Stimulated activated CD8-positive, alpha-beta memory T cell treated with anti-CD3 and anti-CD28 coated beads, Interleukin-12 subunit alpha, Interleukin-12 subunit beta, amount 100 ng/mL, for 4 hours (primary cell): ENCODE data around the gene CRYBG3.

ENCODE experiments used
- DNase-seq: peaks from one replicate; pipeline ENCODE4 v3.0.0-alpha.2; 2020; ENCODE audit warnings: low read depth

CRYBG3 gene

DNA sequence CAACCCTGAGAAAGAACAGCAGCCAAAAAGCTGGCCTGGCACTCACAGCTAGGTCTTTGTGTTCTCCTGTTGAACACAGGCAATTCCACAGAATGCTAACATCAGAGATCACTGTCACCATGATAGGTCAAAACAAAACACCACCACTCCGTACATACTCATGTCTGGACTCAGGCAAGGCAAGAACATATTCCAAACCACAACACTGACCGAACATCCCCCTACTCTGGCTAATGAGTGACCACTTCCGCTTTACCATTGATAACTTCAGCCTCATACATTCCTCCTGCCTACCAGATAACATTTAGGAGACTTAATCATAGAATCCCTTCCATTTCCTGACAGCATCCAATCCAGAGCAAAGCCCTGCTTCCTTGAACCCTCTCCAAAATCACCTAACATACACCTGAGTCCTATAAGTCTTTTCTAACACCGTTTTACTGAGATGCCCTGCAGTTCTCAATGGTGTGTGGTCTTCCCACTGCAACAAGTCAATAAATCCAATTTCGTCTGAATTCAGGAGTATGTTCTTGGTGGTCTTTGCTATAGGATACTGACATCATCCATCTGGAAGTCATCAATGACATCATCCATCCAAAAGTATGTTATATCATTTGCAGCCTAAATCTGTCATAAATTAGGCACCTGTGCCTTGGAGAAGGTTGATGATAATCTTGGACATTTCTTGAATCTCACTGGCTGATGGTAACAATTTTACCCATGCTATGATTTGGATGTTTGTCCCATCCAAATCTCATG lies 126.7 kb downstream of the CRYBG3 start:
- DNase-seq = no peak

DNA sequence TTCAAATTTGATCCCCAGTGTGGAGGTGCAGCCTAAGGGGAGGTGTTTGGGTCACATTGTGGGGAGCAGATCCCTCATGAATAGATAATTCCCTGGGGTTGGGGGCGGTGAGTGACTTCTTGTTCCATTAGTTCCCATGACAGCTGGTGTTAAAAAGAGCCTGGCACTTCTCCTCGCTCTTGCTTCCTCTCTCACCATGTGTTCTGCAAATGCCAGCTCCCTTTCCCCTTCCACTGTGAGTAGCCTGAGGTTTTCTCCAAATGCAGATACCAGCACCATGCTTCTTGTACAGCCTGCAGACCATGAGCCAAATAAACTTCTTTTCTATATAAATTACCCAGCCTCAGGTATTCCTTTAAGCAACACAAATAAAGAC lies 127.3 kb downstream of the CRYBG3 start:
- no peak for DNase-seq

DNA sequence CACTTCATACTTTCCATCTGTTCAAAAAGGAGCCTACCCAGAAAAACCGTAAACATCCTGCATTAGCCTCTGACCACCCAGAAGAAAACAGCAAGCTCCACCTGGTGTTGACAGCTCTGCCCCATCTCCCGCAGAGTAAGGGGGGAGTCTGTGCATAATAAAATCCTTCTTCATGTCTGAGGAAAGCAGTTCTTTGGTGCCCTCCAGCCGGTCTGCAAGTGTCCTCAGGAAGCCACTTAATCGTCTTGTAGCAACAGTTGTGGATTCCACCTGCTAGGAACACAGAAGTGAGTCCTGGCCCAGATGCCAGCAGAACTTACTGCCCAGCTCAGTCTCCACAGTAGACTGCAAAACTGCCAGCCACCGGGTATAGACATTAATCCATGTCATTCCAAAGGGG lies 127.9 kb downstream of the CRYBG3 start:
- DNase-seq = no peak

DNA sequence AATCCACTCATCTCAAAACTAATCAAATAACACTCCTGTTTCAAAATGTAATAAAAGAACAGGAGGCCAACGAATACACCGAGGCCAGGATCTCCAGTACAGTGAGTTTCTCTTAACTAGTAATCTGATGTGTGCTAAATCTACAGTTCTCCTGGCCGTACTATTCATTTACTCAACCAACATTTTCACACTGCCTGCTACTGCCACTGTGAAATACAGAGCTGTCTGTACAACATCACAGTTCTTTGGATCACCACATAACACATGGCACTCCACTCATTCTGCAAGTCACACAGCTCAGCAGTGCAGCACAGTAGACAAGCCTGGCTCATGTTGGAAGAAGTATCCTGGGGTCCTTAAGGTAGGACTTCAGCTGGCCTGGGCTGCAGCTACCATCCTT lies 128.5 kb downstream of the CRYBG3 start:
- no peak for DNase-seq

DNA sequence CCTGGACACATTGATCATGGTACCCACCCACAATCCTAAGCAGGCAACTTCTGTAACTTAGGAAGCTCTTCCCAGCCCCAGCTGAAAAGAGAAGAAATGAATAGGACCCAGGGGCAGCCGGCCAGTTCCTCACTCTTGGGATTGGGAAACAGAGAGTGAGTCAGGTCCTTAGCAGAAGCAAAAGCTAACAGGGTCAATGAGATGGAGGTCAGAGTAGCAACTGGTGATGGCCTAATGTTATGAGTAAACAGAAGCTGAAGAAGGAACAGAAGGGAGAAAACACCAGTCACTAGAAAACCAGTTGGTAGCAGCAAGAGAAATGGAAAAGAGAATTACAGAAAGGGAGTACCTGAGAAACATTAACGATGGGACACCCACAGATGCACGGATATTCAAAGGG lies 130.5 kb downstream of the CRYBG3 start:
- DNase-seq = no peak

DNA sequence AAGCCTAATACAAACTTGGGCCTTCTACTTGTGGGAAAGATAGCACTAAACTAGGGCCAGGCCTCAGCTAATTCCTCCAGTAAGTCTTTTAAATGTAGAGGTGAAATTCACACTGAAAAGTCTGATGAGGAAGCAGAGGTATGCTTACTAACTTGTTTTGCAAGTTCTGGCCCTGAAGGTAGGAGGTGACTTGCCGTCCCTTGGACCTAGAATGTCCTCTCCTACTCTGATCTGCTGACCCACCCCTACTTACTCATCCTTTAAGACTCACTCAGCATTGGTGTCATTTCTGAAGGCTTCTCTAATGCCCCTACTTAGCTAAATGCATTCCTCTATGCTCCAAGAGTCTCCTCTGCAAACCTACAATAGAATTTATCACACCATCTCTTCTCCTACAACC lies 131.1 kb downstream of the CRYBG3 start:
- no peak for DNase-seq

DNA sequence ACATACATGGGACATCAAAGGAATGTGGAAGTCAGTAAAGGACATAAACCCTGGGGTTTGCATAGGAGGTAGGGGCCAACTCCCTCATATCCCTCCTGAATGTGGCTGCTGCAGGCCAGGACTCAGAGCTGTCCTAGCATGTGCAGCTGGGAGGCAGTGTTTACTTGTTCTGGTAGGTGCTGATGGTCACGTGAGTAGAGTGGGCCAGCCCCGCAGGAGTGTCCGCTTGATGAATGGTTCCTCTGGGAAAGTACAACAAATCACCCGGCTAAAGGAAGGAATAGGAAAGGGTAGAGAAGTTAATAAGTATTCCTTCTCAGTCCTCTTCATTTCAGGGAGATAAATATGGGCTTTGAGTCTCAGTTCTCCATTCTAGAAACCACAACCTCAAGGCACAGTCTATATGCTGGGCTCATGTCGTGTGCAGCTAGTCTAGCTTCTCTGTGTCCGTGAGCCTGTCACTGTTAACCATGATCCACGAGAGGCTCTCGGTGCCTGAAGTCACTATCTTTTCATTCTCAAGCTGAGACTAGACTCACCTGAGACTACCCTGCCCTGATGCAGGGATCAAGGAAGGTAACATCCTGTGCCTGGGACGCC lies 132.5 kb downstream of the CRYBG3 start:
- no peak for DNase-seq

DNA sequence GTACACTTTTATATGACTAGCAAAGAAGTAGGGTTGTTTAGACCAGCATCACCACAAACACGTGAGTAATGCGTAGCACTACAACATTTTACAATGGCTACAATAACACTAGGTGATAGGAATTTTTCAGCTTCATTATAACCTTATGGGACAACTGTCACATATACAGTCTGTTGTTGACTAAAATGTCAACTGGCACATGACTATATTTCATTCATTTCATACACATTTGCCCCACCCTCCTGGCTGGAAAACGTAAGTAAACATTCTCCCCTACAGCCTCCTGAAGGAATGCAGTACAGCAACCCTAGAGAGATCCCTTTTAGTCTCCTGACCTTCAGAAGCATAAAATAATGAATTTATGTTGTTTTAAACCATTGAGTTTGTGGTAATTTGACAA lies 134.2 kb downstream of the CRYBG3 start:
- no peak for DNase-seq

DNA sequence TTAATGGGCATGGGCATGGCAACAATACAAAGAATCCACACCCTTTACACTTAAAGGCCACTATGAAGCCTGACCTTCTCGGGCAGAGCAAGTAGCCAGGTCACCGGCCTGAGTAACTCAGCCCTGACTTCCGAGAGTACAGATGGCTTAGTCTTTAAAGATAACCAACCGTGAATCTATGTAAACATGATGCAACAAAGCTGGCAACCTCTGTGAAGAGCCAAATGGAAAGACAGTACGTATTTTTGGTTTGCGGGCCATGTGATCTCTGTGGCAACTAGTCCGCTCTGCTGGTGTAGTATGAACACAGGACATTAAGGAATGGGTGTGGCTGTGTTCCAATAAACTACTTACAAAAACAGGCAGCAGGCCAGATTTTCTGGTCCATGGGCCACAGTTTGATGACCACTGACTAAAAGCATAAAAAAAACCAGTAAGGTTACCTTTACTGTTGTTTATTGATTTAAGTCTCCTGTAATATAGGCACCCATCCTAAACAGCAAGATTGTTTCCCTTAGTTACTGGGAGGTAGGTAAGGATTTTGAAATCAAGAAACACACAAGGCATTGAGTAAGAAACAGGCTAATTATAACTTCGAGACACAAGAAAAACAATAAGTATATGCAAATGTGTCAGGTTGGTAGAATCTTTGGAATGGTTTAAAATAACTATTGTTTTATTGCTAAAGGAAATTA lies 136.0 kb downstream of the CRYBG3 start:
- DNase-seq = no peak

DNA sequence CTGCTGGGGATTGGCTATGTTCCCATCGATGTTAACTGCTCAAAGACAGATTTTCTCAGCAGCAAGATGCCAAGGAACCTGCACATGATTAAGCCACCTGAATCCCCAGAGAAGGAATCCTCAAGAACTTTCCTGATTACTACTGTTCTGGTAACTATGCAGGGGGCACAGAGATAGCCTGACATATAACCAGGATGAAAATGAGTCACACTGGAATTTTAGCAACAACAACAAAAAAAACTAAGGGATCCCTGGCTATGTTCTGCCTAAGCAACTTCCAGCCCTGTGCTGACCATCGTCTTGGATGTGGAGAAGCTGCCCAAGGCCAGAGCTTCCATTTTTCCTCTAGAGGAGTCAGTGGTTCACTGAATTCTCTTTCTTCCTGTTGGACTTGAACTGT lies 136.6 kb downstream of the CRYBG3 start:
- no peak for DNase-seq

DNA sequence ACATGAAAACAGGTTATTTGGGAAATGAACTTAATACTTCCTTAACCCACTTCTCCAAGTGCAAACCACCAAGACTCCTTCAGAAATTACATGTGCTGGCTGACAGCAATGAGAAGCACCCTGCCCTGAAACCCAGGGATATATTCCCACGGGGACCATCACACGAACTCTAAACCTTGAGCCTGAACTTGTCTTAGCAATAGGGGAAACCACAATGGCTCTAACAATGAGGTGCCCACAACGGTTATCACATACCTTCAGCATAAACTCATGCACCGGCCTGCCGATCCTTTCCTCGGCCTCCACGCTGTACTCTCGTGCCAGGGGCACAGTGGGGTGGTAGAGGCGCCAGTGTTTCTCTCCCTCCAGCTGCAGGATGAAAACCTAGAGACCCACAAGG lies 137.0 kb downstream of the CRYBG3 start:
- DNase-seq = no peak

DNA sequence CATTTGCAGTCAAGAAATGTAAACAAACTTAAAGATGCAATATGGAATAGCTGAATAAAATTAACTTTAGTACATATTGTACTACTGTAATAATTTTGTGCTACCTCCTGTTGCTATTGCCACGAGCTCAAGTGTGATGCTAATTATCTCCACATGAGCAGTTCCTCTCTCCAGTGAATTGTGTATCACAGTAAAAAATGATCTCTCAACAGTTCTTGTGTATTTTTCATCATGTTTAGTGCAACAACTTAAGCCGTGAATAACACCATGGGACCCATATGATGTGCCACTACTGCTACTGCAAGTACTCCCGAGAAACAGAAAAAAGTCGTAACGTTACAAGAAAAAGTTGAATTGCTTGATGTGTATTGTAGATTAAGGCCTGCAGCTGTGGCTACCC lies 138.1 kb downstream of the CRYBG3 start:
- no peak for DNase-seq

DNA sequence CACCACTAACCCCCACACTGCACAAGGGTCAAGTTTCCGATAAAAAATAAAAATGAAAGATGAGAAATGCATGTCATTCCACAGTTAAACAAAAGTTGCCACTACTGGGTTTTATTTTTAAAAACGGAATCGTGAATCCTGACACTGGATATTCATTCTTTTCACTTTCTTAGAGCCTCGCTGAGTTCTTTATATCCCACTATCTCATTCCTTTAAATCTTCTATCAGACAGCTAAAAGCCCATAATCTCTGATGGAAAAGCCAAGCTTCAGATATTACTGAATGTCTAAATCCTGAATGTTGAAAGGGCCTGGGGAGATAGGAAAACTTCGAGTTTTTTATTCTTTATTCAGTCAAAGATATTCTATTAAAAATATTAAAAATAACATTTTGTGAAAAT lies 138.7 kb downstream of the CRYBG3 start:
- no peak for DNase-seq

DNA sequence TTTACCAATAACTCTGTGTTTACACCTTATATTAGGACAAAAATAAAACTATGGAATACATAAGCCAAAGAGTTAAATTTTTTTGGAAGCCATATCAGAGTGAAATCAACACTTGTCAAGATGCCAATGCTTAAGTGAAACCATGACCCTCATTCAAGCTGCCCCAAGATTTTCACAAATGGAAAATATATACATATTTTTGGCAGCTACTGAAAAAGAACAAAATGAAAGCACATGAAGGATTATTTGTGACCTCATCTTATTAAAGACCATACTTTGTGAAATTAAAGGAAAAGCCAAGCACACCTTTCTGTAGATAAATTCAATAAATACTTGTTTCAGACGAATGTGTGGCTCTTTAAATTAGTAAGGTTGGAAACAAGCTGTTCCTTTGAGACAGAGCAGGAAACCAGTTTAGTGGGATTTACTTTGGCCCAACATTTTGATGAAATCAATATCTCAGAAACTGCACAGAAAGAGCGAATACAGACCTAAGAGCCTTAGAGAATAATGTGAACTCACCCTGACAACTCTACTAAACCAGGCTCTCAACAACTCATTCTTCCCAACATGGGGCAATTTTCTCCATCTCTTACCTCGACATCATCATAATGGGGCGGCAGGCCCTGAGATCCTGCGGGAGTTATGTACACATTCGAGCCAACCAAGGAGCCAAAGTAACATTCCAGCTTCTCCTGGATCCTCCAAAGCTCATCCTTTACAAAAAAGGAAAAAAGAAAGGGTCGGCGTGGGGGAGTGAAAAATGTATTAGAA lies 139.4 kb downstream of the CRYBG3 start:
- no peak for DNase-seq

DNA sequence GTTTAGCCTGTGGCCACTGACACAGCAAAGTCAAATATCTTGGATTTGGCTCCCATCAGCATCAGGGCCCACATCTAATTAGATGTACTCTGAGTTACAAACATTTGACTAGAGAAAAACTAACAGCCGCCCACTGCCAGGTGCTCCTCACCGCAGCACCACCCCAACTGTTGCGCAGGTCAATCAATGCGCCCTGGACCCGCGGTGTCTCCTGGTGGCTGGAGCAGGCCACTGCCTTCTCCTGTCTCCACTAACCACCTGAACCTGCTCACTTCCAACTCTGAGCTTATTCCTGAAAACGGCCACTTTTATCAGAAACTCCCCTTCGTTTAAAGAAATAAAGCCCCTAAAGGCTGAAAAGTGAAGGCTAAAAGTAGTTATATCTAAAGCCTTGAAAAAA lies 146.2 kb downstream of the CRYBG3 start:
- DNase-seq = no peak

DNA sequence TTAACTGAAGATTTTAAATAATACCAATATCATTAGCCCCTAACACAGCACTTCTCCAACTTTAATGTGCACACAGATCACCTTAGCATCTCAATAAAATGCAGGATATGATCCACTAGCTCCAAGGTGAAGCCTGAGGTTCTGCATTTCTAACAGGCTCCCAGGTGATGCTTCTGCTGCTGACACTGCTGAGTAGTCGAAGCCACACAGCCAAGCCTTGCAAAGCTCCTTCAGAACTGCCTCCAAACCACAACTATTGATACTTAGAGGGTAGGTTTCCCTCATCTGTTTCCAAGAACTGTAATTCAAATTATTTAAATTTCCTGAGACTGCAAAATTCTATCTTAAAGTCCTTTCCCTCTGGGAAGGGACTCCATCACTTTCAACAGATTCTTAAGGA lies 146.6 kb downstream of the CRYBG3 start:
- DNase-seq = no peak

DNA sequence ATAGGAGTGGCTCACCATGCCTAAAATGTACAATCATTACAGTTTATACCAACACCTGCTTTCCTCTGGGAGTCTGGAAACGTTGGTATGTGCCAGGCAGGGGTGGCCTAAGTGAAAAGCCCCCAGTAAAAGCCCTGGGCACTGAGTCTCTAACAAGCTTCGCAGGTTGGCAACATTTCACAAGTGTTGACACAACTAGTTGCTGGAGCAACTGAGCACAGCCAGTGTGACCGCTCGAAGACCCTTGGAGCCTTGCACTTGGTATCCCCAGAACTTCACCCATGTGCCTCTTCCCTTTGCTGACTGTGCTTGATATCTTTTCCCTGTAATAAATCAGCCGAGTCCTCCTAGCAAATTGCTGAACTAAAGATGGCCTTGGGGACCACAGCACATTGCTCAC lies 147.7 kb downstream of the CRYBG3 start:
- DNase-seq = no peak

DNA sequence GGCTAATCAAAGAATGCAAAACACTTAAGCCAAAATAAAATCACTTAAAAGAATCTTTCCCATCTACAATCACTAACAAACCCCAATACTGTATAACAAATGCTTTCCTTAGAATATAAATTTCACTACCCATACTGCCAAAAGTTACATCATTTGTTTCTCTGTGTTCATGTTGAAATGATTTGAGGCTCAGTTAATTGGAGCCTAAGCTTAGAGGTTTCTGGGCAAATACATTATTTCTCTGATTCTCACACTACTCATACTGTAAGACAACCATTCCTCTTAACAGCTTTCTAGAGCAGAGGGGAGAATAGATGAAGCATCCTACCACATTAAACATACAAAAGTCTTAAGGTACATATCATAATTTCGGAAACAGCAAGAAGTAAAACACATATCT lies 148.3 kb downstream of the CRYBG3 start:
- no peak for DNase-seq

DNA sequence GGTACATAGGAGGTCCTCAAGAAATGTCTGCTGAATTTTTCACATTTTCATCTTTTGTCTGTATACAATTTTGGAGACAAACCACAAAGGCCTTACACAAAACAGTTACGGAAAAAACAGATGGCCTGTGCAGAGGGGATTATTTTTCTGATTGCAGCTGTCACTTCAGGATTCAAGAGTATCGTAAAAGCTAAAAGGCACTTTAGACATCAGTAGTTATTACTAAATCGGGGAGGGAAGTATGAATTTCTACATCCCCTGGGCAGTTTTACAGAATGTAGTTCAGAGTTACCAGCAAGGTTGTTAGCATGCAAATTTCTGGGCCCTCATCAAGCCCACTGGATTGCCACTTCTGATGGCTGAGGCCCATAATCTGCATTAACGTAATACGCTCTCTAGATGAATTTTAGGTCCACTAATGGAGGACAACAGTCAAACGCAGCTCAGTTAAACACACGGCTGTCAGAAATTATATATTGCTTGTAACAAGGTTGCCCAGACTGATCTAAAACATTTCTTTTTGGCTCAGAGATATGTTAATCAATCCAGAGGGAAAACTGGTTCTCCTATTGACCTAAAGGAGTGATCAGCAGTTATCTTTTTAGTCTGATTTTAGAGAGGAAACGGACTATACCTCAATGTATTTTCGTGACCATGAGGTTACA lies 149.3 kb downstream of the CRYBG3 start:
- DNase-seq = no peak

DNA sequence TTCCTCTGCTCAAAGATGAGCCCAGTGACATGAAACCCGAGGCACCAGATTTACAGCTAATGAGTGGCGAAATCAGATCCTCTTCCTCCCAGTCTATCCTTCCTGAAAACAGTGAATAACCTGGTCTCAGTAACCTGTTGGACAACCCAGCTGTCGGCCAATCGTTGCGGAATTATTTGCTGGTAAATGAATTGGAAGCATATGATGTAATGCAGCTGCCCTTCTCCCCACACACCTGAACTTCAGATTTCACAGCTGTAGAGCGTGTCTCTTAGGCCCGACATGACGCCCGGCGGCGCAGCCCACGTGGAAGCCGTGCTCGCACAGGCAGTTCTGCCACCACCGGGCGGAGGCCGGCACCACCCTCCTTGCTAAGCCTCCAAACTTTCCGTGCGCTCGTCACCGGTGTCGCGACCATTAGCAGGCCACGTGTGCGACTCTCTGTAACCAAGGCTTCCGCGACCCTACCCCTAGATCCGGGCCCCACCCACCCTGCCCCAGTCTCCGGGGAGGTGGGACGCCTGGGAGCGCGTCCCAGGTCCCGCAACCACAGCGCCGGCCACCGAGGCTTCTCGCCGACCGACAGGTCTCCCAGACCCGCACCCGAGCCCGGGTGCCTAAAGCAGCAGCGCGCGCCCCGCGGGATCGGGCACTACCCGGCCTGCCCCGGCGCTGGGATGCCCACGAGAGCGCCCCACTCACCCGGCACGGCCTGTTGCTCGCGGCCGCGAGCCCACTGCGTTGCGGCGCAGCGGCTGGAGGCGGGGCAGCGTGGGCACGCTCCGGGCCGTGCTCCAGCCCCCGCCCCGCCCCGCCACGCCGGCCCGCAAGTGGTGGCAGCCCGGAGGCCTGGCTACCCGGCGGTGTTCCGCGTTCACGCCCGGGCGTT lies 150.1 kb downstream of the CRYBG3 start, which contains the start of gene RIOX2:
TSS of gene RIOX2 (minus strand) at position 753 of the 889 bp plus-strand sequence. CDS start 4,838 bp downstream, outside the sequence.
- DNase-seq = peak; percentile 63

DNA sequence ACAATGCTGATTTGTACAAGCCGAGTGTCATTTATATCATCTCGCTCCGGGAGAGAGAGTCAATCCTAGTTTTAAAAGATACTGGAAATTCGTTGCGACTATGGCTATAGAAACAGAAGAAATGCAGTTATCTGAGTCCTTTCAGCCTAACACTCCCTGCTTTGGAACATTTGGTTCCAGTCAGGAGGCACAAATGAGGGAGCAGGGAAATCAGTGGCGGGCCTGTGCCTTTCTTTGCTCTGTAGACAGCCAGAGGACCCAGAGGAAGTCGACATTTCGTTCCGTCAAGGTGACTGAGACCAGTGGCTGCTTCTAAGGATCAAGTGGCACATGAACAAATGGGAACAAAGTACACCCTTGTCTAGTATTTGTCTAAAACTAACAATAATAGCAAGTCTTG lies 151.2 kb downstream of the CRYBG3 start:
- DNase-seq = no peak
